Stimulated activated memory B cell treated with anti-CD40 and anti-IgM and Interleukin-4, amounts not matched to agents 10 μg/mL and 1 μg/mL and 100 μg/mL, for 72 hours (primary cell): ENCODE results near the gene SYT7.
"Not testable (repeated sequence)": the region's sequence is repeated elsewhere in the genome, so short reads cannot be mapped to it uniquely, and the experiment has no call there.

Experiments
- ATAC-seq: fragments of 150-1000 bp; cut with Tn5 transposase; 2 replicates; pipeline ENCODE4 v1.10.0; 2021
- H3K27ac Mint-ChIP-seq: one replicate; pipeline ENCODE4 v1.8.0; 2022; ENCODE audit warnings: mild to moderate bottlenecking, mixed read lengths
- H3K27me3 Mint-ChIP-seq: one replicate; pipeline ENCODE4 v1.8.0; 2022; ENCODE audit warnings: mixed read lengths
- H3K36me3 Mint-ChIP-seq: one replicate; pipeline ENCODE4 v1.8.0; 2022; ENCODE audit warnings: mixed read lengths
- H3K4me1 Mint-ChIP-seq: one replicate; pipeline ENCODE4 v1.8.0; 2022; ENCODE audit warnings: mixed read lengths
- H3K4me3 Mint-ChIP-seq: one replicate; pipeline ENCODE4 v1.8.0; 2022; ENCODE audit warnings: mild to moderate bottlenecking, moderate library complexity, mixed read lengths
- H3K9me3 Mint-ChIP-seq: one replicate; pipeline ENCODE4 v1.8.0; 2022; ENCODE audit warnings: mixed read lengths

The SYT7 gene

DNA sequence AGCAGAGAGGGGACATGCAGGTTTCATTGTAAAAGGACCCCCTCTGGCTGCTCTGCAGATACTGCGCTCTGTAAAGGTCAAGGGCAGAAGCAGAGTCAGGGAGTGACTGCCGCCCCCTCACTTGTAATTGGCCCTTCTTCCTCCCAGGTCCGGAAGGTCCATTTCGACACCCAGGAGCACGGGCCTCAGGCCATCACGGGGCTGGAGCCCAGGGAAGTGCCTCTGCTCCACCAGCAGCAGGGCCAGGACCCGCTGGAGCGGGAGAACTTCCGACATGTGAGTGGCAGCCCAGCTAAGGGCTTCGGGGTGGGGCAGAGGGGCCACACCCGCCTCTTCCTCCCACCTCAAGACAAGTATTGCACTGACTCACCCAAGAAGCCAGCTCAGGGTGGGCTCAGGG, 96.3 kb downstream of the SYT7 start:
- ATAC-seq, result no peak
- H3K27me3 Mint-ChIP-seq, result peaks cover 36% of the 10 kb centered on the region
- no peaks in the 10 kb centered on the region for H3K9me3 Mint-ChIP-seq

GRCh38 chr11:61482513-61482912, 98.4 kb downstream of the SYT7 start:
- peaks cover 12% of the 10 kb centered on the region for H3K36me3 Mint-ChIP-seq
- peaks cover 45% of the 10 kb centered on the region for H3K27me3 Mint-ChIP-seq
- H3K27ac Mint-ChIP-seq, result no peak overlapping the region
- peaks cover 19% of the 10 kb centered on the region for H3K4me1 Mint-ChIP-seq
- no peaks in the 10 kb centered on the region for H3K9me3 Mint-ChIP-seq
- H3K4me3 Mint-ChIP-seq, result no peak overlapping the region
- peak; percentile 18 for ATAC-seq

More for the DNA sequence above, 96.3 kb downstream of the SYT7 start:
- Mint-ChIP-seq H3K27ac (no peak overlapping the region), H3K36me3 (peaks cover 16% of the 10 kb centered on the region), H3K4me3 (no peak overlapping the region), H3K4me1 (peaks cover 12% of the 10 kb centered on the region)

GRCh38 chr11:61481806-61482205, 99.1 kb downstream of the SYT7 start:
- Mint-ChIP-seq H3K4me3 (no peak overlapping the region), H3K36me3 (peaks cover 6% of the 10 kb centered on the region), H3K9me3 (no peaks in the 10 kb centered on the region)

DNA sequence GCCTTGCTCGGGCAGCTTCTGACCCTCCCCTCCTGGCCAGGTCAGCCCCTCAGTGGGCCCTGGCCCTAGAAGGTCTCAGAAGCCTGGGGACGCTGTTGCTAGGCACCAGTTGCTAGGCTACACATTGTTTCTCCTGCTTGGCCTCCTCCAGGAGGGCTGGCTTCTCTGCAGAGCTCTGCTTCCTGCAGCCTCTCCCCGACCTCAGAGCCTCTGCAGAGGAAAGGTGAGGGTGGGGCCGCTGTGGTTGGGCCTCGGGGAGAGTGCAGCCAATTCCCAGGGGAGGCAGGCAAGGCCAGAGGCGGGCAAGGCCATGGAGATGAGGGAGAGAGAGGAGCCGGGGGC, 99.9 kb downstream of the SYT7 start:
- Mint-ChIP-seq H3K9me3 (no peaks in the 10 kb centered on the region), H3K4me3 (no peak overlapping the region), H3K27ac (no peak overlapping the region), H3K36me3 (no peaks in the 10 kb centered on the region), H3K27me3 (peaks cover 45% of the 10 kb centered on the region), H3K4me1 (peaks cover 19% of the 10 kb centered on the region)
- no peak for ATAC-seq

More at GRCh38 chr11:61481806-61482205, 99.1 kb downstream of the SYT7 start:
- H3K27me3 Mint-ChIP-seq, result peaks cover 45% of the 10 kb centered on the region
- no peak for ATAC-seq
- H3K4me1 Mint-ChIP-seq, result peaks cover 19% of the 10 kb centered on the region
- H3K27ac Mint-ChIP-seq, result no peak overlapping the region

DNA sequence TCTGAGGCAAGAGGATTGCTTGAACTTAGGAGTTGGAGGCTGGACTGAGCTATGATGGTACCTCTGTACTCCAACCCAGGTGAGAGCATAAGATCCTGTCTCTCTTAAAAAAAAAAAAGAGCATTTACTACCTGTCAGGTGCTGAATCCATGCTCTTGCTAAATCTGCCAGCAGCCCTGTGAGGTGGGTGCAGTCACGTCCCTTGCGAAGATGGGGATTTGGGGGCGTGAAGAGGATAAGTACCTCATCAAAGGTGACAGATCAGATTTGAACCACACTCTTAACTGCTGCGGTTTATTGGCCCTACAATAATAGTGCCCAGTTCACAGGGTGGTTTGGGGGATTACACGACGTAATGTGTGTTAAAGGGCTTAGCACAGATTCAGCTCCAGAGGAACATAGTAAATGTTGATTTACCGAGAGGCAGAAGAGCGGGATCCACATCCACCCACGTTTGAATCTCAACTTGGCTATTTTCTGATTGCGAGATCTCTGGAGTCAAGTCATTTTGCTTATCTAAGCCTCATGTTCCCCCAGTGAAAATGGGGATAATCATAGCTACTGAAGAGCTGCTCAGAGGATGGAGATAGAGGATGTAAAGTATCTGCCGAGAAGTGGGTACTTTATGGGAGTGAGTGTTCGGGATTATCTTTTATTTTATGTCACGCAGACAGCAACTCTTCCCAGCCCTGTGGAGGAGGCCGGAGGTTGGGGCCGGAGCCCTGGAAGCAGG, 100.4 kb downstream of the SYT7 start:
- H3K4me3 Mint-ChIP-seq, result no peak overlapping the region
- ATAC-seq, result no peak
- peaks cover 45% of the 10 kb centered on the region for H3K27me3 Mint-ChIP-seq
- no peak overlapping the region for H3K27ac Mint-ChIP-seq
- no peaks in the 10 kb centered on the region for H3K36me3 Mint-ChIP-seq
- H3K9me3 Mint-ChIP-seq, result no peaks in the 10 kb centered on the region
- peaks cover 19% of the 10 kb centered on the region for H3K4me1 Mint-ChIP-seq

DNA sequence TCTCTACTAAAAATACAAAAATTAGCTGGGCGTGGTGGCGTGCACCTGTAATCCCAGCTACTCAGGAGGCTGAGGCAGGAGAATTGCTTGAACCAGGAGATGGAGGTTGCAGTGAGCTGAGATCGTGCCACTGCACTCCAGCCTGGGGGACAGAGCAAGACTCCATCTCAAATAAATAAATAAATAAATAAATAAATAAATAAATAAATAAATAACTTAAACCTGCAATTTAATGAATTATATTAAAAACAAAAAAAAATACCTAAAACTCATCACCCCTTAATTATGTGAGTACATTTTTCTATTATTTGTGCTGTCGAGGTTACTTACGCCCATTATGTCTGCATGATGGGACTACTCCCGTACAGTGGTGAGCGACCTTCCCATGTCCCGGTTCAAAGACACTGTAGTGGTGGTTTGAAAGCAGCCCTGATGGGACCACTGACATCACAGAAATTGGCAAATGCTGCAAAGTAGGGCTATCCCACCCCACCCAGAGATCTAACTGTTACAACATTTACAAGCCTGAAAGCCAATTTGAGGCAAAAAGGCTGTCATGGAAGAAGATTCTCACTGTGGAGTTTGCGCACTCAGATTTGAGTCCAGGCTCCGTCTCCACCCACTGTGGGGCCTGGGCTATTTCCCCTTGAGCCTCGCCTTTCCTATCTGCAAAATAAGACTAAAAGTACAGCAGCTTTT, 101.4 kb downstream of the SYT7 start:
- H3K36me3 Mint-ChIP-seq, H3K27ac Mint-ChIP-seq, H3K9me3 Mint-ChIP-seq, ATAC-seq, H3K4me3 Mint-ChIP-seq: not testable (repeated sequence)
- Mint-ChIP-seq H3K27me3 (peaks cover 45% of the 10 kb centered on the region), H3K4me1 (peaks cover 19% of the 10 kb centered on the region)

- H3K4me3 Mint-ChIP-seq, result no peak overlapping the region
- no peaks in the 10 kb centered on the region for H3K9me3 Mint-ChIP-seq
- peaks cover 19% of the 10 kb centered on the region for H3K4me1 Mint-ChIP-seq
- no peak for ATAC-seq
- H3K27me3 Mint-ChIP-seq, result peaks cover 35% of the 10 kb centered on the region
- H3K27ac Mint-ChIP-seq, result no peak overlapping the region
- H3K36me3 Mint-ChIP-seq, result peaks cover 16% of the 10 kb centered on the region
These were observed 103.1 kb downstream of the SYT7 start for GRCh38 chr11:61477727-61478148.

- H3K27me3 Mint-ChIP-seq, result peaks cover 29% of the 10 kb centered on the region
These were observed 103.8 kb downstream of the SYT7 start for GRCh38 chr11:61477126-61477525.

GRCh38 chr11:61476371-61476770, 104.5 kb downstream of the SYT7 start:
- H3K36me3 Mint-ChIP-seq, result peaks cover 19% of the 10 kb centered on the region
- peaks cover 19% of the 10 kb centered on the region for H3K4me1 Mint-ChIP-seq
- H3K27me3 Mint-ChIP-seq, result peaks cover 22% of the 10 kb centered on the region
- ATAC-seq, result no peak
- H3K27ac Mint-ChIP-seq, result no peak overlapping the region
- no peak overlapping the region for H3K4me3 Mint-ChIP-seq
- no peaks in the 10 kb centered on the region for H3K9me3 Mint-ChIP-seq

More at GRCh38 chr11:61477126-61477525, 103.8 kb downstream of the SYT7 start:
- Mint-ChIP-seq H3K36me3 (peaks cover 19% of the 10 kb centered on the region), H3K4me1 (peaks cover 19% of the 10 kb centered on the region), H3K4me3 (no peak overlapping the region), H3K27ac (no peak overlapping the region), H3K9me3 (no peaks in the 10 kb centered on the region)
- ATAC-seq, result no peak

DNA sequence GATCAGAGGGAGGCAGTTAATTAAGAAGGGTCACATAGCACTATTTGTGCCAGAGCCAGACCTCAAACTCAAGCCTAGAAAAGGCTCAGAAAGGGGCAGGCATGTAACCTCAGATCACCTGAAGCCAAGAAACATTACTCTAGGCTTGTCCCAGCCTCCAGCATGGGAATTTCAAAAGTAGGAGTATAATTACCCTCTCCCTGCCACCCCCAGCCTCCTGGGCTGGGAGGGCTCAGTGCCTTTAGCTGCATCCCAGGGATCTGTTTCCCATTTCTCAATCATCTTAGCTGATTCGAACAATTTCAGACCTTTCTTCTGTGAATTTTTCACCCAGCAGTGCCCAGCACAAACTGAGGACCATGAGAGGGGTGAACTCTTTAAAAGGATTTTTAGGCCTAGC, 105.4 kb downstream of the SYT7 start:
- H3K9me3 Mint-ChIP-seq, result no peaks in the 10 kb centered on the region
- peaks cover 13% of the 10 kb centered on the region for H3K27me3 Mint-ChIP-seq
- ATAC-seq, result no peak
- peaks cover 27% of the 10 kb centered on the region for H3K36me3 Mint-ChIP-seq
- no peak overlapping the region for H3K4me3 Mint-ChIP-seq
- no peak overlapping the region for H3K27ac Mint-ChIP-seq
- peaks cover 9% of the 10 kb centered on the region for H3K4me1 Mint-ChIP-seq

DNA sequence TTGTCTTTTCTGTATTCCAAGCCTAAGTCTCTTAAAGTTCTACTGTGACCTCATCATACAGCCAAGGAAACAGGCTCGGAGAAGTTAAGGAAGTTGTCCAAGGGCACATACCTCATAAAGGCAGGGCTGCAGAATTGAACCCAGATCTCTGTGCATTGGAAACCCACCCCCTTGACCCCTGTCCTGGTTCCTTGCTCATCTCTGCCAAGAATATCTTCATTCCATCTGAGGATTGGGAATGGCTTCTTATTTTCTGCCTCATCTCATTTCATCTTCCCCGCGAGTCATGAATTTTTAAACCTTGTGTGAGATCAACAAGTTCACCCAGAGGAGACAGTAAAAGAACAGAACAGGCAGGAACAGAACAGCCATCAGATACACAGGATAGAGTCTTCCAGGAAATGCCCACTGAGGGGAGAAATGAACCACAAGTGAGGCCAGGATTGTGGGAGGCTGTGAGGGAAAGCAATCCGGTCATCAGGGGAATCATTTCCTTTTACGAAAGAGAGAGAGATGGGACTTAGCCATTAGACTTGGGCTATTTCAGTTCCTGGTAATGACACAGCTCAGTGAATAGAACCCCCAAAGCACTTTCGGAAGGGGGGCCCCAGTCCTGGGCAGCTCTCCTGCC, 106.7 kb downstream of the SYT7 start:
- H3K4me1 Mint-ChIP-seq, result peaks cover 8% of the 10 kb centered on the region
- H3K27ac Mint-ChIP-seq, result no peak overlapping the region
- no peaks in the 10 kb centered on the region for H3K9me3 Mint-ChIP-seq
- H3K27me3 Mint-ChIP-seq, result peaks cover 10% of the 10 kb centered on the region
- peaks cover 33% of the 10 kb centered on the region for H3K36me3 Mint-ChIP-seq
- no peak for ATAC-seq
- no peak overlapping the region for H3K4me3 Mint-ChIP-seq

DNA sequence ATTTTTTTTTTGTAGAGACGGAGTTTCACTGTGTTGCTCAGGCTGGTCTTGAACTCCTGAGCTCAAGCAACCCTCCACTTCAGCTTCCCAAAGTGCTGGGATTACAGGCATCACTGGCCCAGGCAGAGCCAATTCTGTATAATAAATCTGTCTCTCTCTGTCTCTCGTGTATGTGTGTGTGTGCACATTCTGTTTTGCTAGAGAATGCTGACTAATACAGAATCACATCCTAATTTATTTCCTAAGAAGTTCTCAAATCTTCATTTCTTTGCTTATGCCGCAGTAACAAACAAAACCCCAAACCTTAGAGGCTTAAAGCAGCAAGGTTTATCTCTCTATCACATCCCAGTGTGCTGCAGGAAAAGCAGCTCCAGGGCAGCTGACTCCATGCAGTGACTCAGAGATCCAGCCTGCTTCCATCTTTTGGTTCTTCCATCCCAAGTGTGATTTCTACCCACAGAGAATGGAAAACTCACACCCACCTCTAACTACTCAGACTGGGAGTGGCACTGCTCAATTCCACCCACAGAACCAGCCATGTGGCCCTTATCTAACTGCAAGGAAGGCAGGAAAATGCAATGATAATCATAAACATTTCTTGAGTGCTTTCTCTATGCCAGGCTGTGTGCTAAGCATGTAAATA, 107.4 kb downstream of the SYT7 start:
- peaks cover 8% of the 10 kb centered on the region for H3K4me1 Mint-ChIP-seq
- H3K9me3 Mint-ChIP-seq, result no peaks in the 10 kb centered on the region
- H3K27ac Mint-ChIP-seq, result no peak overlapping the region

DNA sequence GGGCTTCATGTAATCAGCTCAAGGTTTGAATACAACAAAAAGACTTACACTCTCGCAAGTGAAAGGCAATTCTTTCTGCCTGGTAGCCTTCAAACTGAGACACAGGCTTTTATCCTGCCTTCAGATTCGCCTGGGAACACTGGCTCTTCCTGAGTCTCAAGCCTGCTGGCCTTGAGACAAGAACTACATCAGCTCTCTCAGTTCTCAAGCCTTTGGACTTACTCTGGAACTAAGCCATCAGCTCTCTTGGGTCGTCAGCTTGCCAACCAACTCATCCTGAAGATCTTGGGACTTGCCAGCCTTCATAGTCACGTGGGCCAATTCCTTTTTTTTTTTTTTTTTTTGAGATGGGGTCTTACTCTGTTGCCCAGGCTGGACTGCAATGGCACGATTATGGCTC, 108.0 kb downstream of the SYT7 start:
- Mint-ChIP-seq H3K36me3 (peaks cover 46% of the 10 kb centered on the region), H3K27me3 (peaks cover 3% of the 10 kb centered on the region)

More for the DNA sequence above, 107.4 kb downstream of the SYT7 start:
- no peak for ATAC-seq
- Mint-ChIP-seq H3K4me3 (no peak overlapping the region), H3K36me3 (peaks cover 40% of the 10 kb centered on the region), H3K27me3 (peaks cover 10% of the 10 kb centered on the region)

GRCh38 chr11:61472282-61472681, 108.6 kb downstream of the SYT7 start:
- H3K4me1 Mint-ChIP-seq, result no peaks in the 10 kb centered on the region
- H3K27ac Mint-ChIP-seq, result no peak overlapping the region
- H3K4me3 Mint-ChIP-seq, result no peak overlapping the region
- peaks cover 52% of the 10 kb centered on the region for H3K36me3 Mint-ChIP-seq
- H3K27me3 Mint-ChIP-seq, result no peaks in the 10 kb centered on the region
- no peak for ATAC-seq
- no peaks in the 10 kb centered on the region for H3K9me3 Mint-ChIP-seq

More for the DNA sequence above, 108.0 kb downstream of the SYT7 start:
- H3K4me3 Mint-ChIP-seq, result no peak overlapping the region
- no peak overlapping the region for H3K27ac Mint-ChIP-seq
- H3K4me1 Mint-ChIP-seq, result peaks cover 4% of the 10 kb centered on the region
- ATAC-seq, result no peak
- no peaks in the 10 kb centered on the region for H3K9me3 Mint-ChIP-seq

- H3K4me3 Mint-ChIP-seq, result no peak overlapping the region
- no peaks in the 10 kb centered on the region for H3K27me3 Mint-ChIP-seq
- peaks cover 63% of the 10 kb centered on the region for H3K36me3 Mint-ChIP-seq
- no peak for ATAC-seq
- no peaks in the 10 kb centered on the region for H3K4me1 Mint-ChIP-seq
- no peak overlapping the region for H3K27ac Mint-ChIP-seq
- no peaks in the 10 kb centered on the region for H3K9me3 Mint-ChIP-seq
These were observed 112.9 kb downstream of the SYT7 start for GRCh38 chr11:61468002-61468401.
